ENCODE measurements around the gene VAMP8. TPM values are rescaled to one million over a fixed set of nuclear protein-coding genes. Genes with fewer than 3 reads are reported as not detected.
"Not testable (repeated sequence)": the region's sequence is repeated elsewhere in the genome, so short reads cannot be mapped to it uniquely, and the experiment has no call there.

VAMP8 gene
- total RNA-seq, 1 donor from 2014 or later: 0.82 TPM

DNA sequence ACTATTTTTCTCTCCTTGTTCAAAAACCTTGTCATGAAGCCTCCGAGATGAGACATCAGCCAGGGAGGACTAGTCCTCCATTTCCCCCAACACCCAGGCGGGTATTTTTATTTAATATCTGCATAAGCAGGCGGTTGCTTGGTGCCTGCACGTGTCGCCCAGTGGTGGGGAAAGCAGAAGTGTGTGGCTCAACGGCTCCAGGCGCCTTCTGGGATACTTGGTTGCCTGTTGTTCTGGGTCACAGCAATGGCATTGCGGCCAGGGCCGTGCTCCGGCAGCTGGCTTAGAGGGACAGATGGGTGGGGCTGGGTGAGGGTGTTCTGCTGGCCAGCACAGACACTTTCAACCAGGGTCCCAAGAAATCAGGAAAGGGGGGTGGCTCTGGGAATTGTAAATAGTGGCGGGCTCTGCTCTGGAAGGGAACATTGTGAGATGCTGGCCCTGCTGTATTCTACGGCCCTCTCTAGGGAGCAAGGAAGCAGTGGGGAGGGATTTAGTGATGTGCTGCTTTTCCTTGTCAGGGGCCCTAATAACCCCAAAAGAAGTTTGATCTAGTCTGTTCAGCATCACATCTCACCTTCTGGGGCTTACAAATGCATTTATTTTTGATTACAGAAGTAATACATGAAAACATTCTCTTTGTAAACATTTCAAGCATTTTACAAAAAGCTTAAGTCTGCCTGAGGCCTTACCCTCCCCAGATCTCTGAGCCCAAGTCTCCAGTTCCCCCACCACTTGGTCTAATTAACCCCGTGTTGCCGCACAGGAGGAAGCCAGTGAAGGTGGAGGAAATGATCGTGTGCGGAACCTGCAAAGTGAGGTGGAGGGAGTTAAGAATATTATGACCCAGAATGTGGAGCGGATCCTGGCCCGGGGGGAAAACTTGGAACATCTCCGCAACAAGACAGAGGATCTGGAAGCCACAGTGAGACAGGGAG is 1.1 kb downstream of the VAMP8 start:
- DNase-seq (ENCODE audit: low spot score in 2 of 2) (no peak), FAIRE-seq (no peak)

DNA sequence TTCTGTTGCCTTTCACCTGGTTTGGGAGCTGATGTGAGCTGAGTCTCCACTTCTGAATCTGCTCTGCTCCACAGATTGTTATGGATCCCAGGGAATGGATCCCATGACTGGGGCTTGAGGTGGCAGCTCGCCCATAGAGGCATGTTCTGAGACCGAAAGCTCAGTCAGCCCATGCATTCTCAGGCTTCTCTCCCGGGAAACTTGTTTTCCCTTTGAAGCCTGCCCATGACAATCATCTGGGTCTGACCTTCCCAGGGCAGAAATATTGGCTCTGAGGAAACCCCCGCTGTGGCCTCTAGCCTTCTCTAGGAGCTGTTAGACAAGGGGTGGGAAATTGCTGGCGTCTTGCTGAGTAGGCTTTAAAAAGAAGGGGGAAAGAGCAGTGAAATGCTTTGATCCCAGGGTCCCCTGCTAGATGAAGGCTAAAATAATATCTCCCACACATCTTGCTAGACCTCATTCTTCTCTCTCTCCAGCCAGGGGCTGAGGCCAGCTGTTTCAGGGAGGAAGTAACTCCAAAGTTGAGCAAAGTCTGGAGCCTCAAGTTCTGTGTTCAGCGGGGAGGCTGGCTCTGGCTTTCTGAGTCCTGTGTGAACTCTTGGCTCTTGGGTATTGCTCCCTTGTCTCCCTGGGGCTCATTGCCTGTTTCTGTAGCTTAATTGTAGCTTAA is 2.0 kb downstream of the VAMP8 start:
- peak; percentile 34 to 49 for DNase-seq (ENCODE audit: low spot score in 2 of 2)
- no peak for FAIRE-seq

DNA sequence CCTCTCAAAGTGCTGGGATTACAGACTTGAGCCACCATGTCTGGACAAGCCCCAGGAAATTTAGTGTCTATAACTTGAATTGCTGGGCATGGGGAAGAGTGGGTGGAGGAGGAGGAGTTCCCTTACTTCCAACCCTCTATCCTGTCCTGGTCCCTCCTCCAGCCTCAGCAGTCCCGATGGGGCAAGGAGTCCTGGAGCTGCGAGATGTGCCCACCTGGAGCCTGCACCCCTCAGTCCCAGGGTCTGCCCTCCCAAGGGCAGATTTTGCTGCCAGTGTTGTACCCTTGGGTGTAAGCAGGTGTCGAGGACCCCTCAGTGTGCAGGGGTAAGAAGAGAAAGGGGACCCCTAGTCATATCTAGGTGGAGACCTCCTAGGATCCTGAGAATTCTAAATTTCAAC is 2.8 kb downstream of the VAMP8 start:
- FAIRE-seq: no peak
- DNase-seq (ENCODE audit: low spot score in 2 of 2): no peak

- DNase-seq (ENCODE audit: low spot score in 2 of 2) (no peak), FAIRE-seq (no peak)
These were observed 5.1 kb downstream of the VAMP8 start for GRCh38 chr2:85582492-85582891.

- FAIRE-seq (no peak), DNase-seq (ENCODE audit: low spot score in 2 of 2) (no peak)
These were observed 6.4 kb downstream of the VAMP8 start for GRCh38 chr2:85583667-85584353.

DNA sequence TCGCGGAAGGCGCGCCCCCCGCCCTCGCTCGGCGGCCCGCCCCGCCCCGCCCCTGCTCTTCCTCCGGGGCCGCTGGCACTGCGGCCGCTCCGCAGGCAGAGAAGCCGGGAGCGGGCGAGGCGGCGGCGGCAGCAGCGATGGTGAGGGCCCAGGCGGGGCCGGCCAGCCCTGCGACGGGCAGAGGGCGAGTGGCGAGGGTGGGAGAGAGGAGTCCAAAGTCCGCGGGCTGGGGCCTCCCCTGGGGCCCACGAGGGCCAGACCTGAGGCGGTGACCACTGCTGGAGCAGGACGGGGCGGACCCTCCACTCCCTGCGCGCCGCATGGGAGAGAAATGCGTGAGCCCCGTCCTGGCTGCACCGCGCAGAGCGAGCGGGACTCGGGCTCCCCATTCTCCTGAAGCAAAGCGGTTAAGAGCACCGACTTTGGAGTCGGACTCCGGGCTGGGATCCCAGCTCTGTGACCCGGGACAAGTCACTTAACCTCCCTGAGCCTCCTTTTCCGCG is 7.0 kb downstream of the VAMP8 start, which contains the start of gene VAMP5:
TSS of gene VAMP5 (plus strand) at position 78 of the 503 bp plus-strand sequence. CDS start at position 138, 60 bp downstream.
- DNase-seq (ENCODE audit: low spot score in 2 of 2) (peak; percentile 49 to 62), FAIRE-seq (no peak)

DNA sequence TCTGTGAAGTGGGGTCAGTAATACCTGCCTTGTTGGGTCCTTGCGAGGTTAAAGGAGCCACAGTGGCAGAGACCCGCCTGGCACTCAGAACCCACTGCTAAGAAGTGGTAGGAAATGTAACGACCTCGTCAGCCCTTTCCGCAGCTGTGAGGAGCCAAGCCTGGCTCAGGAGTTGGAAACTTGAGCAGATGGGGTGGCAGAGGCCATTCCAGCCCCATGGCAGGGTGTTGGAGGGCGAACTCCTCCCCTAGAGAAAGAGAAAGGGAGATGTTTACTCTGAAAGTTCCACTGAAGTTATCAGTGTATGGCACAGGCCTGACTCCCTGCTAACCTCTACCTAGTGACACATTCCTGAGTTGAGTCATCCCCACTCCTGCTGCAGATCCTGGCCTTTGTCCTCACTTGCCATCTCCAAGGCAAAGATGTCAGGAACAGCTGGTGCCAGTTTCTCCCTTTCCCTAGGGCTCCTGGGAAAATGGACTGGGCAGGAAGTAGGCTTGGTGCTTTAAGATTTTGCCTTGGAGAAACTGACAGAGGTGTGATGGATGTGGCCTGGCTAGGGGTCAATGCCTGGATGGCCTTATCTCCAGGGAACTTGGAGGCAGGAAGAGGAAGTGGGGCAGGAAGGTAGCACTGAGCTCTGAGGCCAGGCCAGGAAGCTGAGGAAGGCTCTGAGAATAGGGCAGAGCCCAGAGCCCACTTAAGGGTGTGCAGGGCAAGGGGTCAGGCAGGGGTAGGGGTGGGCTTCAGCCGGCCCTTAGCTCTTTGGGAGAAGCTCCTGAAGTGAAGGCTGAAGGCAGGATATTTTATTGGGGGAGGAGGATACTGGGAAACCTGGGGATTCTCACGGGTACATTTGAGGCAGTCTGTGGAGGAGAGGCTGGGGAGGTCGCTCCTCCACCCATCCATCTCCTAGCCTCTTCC is 7.7 kb downstream of the VAMP8 start:
- no peak for FAIRE-seq
- peak in 1 of 2 donors; percentile 39 for DNase-seq (ENCODE audit: low spot score in 2 of 2)

- DNase-seq (ENCODE audit: low spot score in 2 of 2) (peak in 1 of 2 donors; percentile 55), FAIRE-seq (no peak)
These were observed 8.4 kb downstream of the VAMP8 start for GRCh38 chr2:85585781-85586105.

DNA sequence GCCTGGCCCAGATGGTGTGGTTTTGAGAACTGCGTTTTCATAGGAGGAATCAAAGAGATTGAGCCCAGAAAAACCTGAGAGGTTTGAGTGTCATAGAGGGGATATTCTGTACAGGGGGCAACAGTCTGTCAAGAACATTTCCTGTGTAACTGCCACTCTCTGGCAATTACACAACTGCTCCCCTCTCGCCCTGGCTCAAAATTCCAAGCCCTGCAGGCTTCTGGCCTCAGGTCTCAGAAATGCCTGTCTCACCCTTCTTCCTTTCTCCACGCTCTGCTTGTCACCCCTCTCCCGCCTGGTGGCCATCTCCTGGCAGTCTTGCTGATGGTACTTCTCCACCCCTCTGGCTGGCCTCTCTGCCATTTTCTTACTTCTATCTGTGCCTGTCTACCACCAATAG is 10.8 kb downstream of the VAMP8 start:
- DNase-seq (ENCODE audit: low spot score in 2 of 2) (no peak), FAIRE-seq (no peak)

DNA sequence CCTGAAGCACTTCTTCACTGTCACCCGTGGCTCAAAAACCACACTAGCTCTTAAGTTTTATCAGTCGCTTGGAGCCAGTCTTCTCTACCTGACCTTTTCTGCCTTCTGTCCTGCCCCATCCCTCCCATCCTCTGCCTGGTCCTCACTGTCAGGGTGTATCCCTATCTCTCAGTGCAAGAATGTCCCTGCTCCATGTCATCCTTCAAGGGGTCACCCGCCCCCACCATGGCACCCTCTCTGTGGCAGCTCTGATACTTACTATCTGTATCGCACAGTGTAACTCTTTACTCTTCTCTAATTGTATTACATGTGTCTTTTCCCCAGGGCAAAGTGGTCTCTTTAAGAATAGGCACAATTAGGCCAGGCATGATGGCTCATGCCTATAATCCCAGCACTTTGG is 11.3 kb downstream of the VAMP8 start:
- FAIRE-seq: no peak
- no peak for DNase-seq (ENCODE audit: low spot score in 2 of 2)

DNA sequence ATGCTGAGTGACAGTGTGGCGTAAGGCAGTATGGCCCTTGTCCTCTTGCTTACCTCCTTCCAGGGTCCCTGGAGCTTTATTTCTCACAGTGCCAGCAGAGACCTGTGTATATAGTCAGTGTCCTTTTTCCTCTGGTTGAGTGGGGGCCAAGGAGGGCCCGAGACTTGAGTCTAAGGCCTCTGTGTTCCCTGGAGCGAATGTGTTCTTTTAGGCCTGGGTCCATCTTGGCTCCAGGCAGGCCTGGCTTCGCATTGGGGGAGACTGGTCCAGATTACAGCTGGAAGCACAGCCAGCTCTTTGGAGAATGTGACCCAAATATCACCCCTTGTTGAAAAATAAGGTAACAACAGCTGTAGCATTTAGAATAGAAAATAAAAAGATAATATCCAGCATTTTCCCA is 11.8 kb downstream of the VAMP8 start:
- DNase-seq (ENCODE audit: low spot score in 2 of 2) (no peak), FAIRE-seq (no peak)

GRCh38 chr2:85589982-85590791 is 12.8 kb downstream of the VAMP8 start:
- FAIRE-seq (no peak), DNase-seq (ENCODE audit: low spot score in 2 of 2) (peak in 1 of 2 donors; percentile 37)

DNA sequence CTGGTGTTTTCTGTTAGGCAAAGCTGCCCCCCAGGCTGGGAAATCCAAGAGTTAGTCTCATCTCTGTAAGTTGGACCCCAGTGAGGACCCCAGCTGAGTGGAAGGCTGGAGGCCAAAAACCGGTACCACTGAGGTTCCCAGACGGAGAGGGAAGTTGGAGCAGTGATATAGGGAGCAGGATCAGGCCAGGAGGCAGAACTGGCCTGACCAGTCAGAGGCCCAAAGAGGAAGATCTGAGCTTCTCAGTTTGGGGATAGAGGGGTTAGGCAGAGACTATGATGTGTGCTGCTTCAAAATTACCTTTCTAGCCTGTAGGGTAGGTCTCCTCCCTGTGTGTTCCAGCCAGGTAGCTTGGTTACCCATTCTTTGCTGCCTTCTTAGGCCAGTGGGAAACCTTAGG is 13.6 kb downstream of the VAMP8 start:
- DNase-seq (ENCODE audit: low spot score in 2 of 2): no peak
- no peak for FAIRE-seq

DNA sequence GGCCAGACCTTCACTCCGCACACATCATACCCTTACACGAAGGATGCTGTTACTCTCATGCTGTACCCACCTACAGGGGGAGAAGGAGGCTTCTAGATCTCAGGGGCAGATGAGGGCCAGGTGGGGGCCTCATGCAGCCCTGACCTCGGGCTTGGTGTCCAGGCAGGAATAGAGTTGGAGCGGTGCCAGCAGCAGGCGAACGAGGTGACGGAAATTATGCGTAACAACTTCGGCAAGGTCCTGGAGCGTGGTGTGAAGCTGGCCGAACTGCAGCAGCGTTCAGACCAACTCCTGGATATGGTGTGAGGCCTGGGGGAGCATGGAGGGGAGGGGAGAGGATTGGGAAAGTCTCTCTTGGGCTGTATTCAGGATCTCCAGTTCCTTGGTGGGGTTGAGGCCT is 14.2 kb downstream of the VAMP8 start:
- DNase-seq (ENCODE audit: low spot score in 2 of 2) (no peak), FAIRE-seq (no peak)

GRCh38 chr2:85592299-85592698 is 14.9 kb downstream of the VAMP8 start:
- not testable (repeated sequence) for FAIRE-seq; DNase-seq (ENCODE audit: low spot score in 2 of 2)

DNA sequence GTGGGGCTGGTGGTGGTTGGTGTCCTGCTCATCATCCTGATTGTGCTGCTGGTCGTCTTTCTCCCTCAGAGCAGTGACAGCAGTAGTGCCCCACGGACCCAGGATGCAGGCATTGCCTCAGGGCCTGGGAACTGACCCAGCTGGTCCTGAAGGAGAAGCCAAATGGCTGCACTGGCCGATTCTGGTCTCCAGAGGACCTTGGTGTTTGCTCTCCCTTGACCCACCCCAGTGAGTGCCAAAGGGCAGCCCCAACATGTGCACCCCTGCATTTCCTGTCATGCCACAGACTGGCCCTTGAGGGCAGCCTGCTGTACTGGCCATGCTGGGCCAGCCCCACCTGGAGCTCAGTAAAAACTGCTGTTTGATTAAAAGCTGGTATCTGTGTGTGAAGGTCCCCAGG is 15.6 kb downstream of the VAMP8 start:
- DNase-seq (ENCODE audit: low spot score in 2 of 2) (no peak), FAIRE-seq (no peak)

- FAIRE-seq (no peak), DNase-seq (ENCODE audit: low spot score in 2 of 2) (no peak)
These were observed 17.4 kb downstream of the VAMP8 start for GRCh38 chr2:85594715-85595300.

DNA sequence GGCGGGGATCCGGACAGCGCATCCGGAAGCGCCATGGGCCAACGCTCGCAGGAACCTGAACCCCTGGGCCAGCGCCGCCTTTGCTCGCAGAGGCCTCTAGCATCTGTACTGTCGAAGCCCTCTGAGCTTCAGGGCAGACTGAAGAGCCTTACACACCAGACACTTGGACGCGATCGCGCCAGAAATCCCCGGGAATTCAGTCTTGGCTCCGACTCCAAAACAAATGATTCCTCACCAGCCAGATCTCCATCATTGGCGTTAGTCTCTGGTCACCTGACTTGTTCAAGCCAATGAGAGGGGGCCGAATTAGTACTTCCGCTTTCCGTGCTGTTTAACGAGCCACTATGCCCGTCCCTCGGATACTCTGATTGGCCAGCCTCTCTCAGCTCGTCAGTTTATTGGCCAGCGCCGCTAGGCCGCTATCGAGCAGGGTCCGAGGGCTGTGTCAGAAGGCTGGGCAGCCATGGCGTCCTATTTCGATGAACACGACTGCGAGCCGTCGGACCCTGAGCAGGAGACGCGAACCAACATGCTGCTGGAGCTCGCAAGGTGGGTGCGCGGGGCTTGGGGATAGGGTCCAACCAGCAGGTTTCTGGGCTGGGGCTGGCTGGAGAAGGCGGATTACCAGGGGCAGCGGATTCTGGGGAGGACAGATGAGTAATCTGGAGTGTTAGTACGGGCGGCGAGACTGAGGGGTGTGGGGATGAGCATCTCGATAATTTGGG is 18.1 kb downstream of the VAMP8 start, which contains the start of gene RNF181:
TSS of gene RNF181 (plus strand) at position 445 of the 725 bp plus-strand sequence. CDS start at position 464, 19 bp downstream.
- DNase-seq (ENCODE audit: low spot score in 2 of 2) (peak; percentile 91 to 96), FAIRE-seq (peak; percentile 96)
